Rectal smooth muscle tissue (tissue), 1 donor: ENCODE data around the gene MB21D2.
A peak's percentile ranks its signal among the peaks of the same experiment; 100 is the strongest.

Experiments
- H3K27ac ChIP-seq: one replicate; pipeline ENCODE4 v1.7.0; 2013; ENCODE audit warnings: low read depth, low read length, inconsistent platforms
- H3K27me3 ChIP-seq: one replicate; pipeline ENCODE4 v1.7.0; 2013; ENCODE audit warnings: low read length; ENCODE audit not compliant: control insufficient read depth, insufficient read depth
- H3K36me3 ChIP-seq: one replicate; pipeline ENCODE4 v1.7.0; 2013; ENCODE audit warnings: low read length; ENCODE audit not compliant: control insufficient read depth, insufficient read depth
- H3K4me1 ChIP-seq: one replicate; pipeline ENCODE4 v1.7.0; 2013; ENCODE audit warnings: low read length; ENCODE audit not compliant: control insufficient read depth, insufficient read depth
- H3K4me3 ChIP-seq: one replicate; pipeline ENCODE4 v1.7.0; 2013; ENCODE audit warnings: low read length
- H3K9ac ChIP-seq: one replicate; pipeline ENCODE4 v1.7.0; 2013; ENCODE audit warnings: low read length

The MB21D2 gene

GRCh38 chr3:192901435-192901834, 16.2 kb downstream of the MB21D2 start:
- no peak overlapping the region for H3K9ac ChIP-seq
- H3K36me3 ChIP-seq, result no peaks in the 10 kb centered on the region
- H3K27ac ChIP-seq, result no peak overlapping the region
- no peak overlapping the region for H3K4me3 ChIP-seq
- H3K4me1 ChIP-seq, result peaks cover 2% of the 10 kb centered on the region
- no peaks in the 10 kb centered on the region for H3K27me3 ChIP-seq

GRCh38 chr3:192899540-192899982, 18.1 kb downstream of the MB21D2 start:
- Histone ChIP-seq H3K36me3 (no peaks in the 10 kb centered on the region), H3K4me3 (no peak overlapping the region), H3K4me1 (no peaks in the 10 kb centered on the region), H3K27me3 (no peaks in the 10 kb centered on the region), H3K27ac (no peak overlapping the region), H3K9ac (no peak overlapping the region)

GRCh38 chr3:192897005-192897404, 20.7 kb downstream of the MB21D2 start:
- H3K36me3 ChIP-seq, result no peaks in the 10 kb centered on the region
- no peak overlapping the region for H3K4me3 ChIP-seq
- H3K4me1 ChIP-seq, result no peaks in the 10 kb centered on the region
- no peak overlapping the region for H3K27ac ChIP-seq
- H3K9ac ChIP-seq, result no peak overlapping the region
- no peaks in the 10 kb centered on the region for H3K27me3 ChIP-seq

- Histone ChIP-seq H3K27me3 (no peaks in the 10 kb centered on the region), H3K4me3 (no peak overlapping the region), H3K4me1 (no peaks in the 10 kb centered on the region), H3K9ac (no peak overlapping the region), H3K27ac (no peak overlapping the region), H3K36me3 (no peaks in the 10 kb centered on the region)
Measured at GRCh38 chr3:192896208-192896607, 21.4 kb downstream of the MB21D2 start.

GRCh38 chr3:192894676-192895075, 23.0 kb downstream of the MB21D2 start:
- Histone ChIP-seq H3K27ac (no peak overlapping the region), H3K4me3 (no peak overlapping the region), H3K9ac (no peak overlapping the region), H3K36me3 (no peaks in the 10 kb centered on the region), H3K4me1 (peaks cover under 1% of the 10 kb centered on the region), H3K27me3 (no peaks in the 10 kb centered on the region)

- H3K4me3 ChIP-seq, result no peak overlapping the region
- H3K4me1 ChIP-seq, result peaks cover 11% of the 10 kb centered on the region
- H3K36me3 ChIP-seq, result no peaks in the 10 kb centered on the region
- no peaks in the 10 kb centered on the region for H3K27me3 ChIP-seq
- no peak overlapping the region for H3K9ac ChIP-seq
- peak overlapping the region; percentile 12 for H3K27ac ChIP-seq
Measured at GRCh38 chr3:192892981-192893700, 24.5 kb downstream of the MB21D2 start.

- Histone ChIP-seq H3K4me1 (peaks cover 14% of the 10 kb centered on the region), H3K9ac (no peak overlapping the region), H3K4me3 (no peak overlapping the region), H3K27ac (no peak overlapping the region), H3K36me3 (no peaks in the 10 kb centered on the region), H3K27me3 (no peaks in the 10 kb centered on the region)
Measured at GRCh38 chr3:192890347-192891335, 27.0 kb downstream of the MB21D2 start.

- Histone ChIP-seq H3K36me3 (no peaks in the 10 kb centered on the region), H3K4me1 (peaks cover 14% of the 10 kb centered on the region), H3K27ac (no peak overlapping the region), H3K27me3 (no peaks in the 10 kb centered on the region), H3K4me3 (no peak overlapping the region), H3K9ac (no peak overlapping the region)
Measured at GRCh38 chr3:192889679-192890078, 28.0 kb downstream of the MB21D2 start.

- H3K4me1 ChIP-seq, result peaks cover 14% of the 10 kb centered on the region
- H3K27ac ChIP-seq, result no peak overlapping the region
- no peak overlapping the region for H3K9ac ChIP-seq
- no peak overlapping the region for H3K4me3 ChIP-seq
- no peaks in the 10 kb centered on the region for H3K36me3 ChIP-seq
- no peaks in the 10 kb centered on the region for H3K27me3 ChIP-seq
Measured at GRCh38 chr3:192888190-192888589, 29.5 kb downstream of the MB21D2 start.

- Histone ChIP-seq H3K27me3 (no peaks in the 10 kb centered on the region), H3K4me1 (peaks cover 14% of the 10 kb centered on the region), H3K9ac (no peak overlapping the region), H3K27ac (no peak overlapping the region), H3K36me3 (no peaks in the 10 kb centered on the region), H3K4me3 (no peak overlapping the region)
Measured at GRCh38 chr3:192887701-192888100, 30.0 kb downstream of the MB21D2 start.

- H3K27ac ChIP-seq, result no peak overlapping the region
- H3K27me3 ChIP-seq, result no peaks in the 10 kb centered on the region
- H3K4me1 ChIP-seq, result peaks cover 14% of the 10 kb centered on the region
- H3K4me3 ChIP-seq, result no peak overlapping the region
- no peaks in the 10 kb centered on the region for H3K36me3 ChIP-seq
- no peak overlapping the region for H3K9ac ChIP-seq
Measured at GRCh38 chr3:192887047-192887446, 30.6 kb downstream of the MB21D2 start.
